DND-41 (cell line): ENCODE results near the gene PRKAG2.

Source experiments
- ATAC-seq: fragments of 200-7000 bp; cut with Tn5 transposase; 3 replicates; pipeline ENCODE4 v1.9.1; 2021; ENCODE audit warnings: low read depth; ENCODE audit not compliant: insufficient read depth
- DNase-seq: peaks from one replicate; pipeline ENCODE4 v3.0.0-alpha.2; 2020
- H2AFZ ChIP-seq: 2 replicates; pipeline ENCODE4 v1.6.0; 2012; ENCODE audit warnings: low read depth, low read length
- H3K27ac ChIP-seq: 2 replicates; pipeline ENCODE4 v1.5.1; 2012; ENCODE audit warnings: low read length, inconsistent platforms
- H3K27me3 ChIP-seq: fragments of 200-600 bp; sonication (generic); 2 replicates; pipeline ENCODE4 v1.6.0; 2012; ENCODE audit warnings: low read length, mild to moderate bottlenecking, inconsistent platforms; ENCODE audit not compliant: insufficient read depth, poor library complexity
- H3K36me3 ChIP-seq: 2 replicates; pipeline ENCODE4 v1.5.1; 2012; ENCODE audit warnings: low read length, inconsistent platforms; ENCODE audit not compliant: insufficient read depth
- H3K4me1 ChIP-seq: 2 replicates; pipeline ENCODE4 v1.5.1; 2012; ENCODE audit warnings: mild to moderate bottlenecking, low read length; ENCODE audit not compliant: insufficient read depth
- H3K4me2 ChIP-seq: 2 replicates; pipeline ENCODE4 v1.6.0; 2012; ENCODE audit warnings: mild to moderate bottlenecking, moderate library complexity, low read length, inconsistent platforms; ENCODE audit not compliant: insufficient read depth
- H3K4me3 ChIP-seq, 2 experiments: fragments of 200-600 bp in 1 of 2; shearing (Covaris generic) in 1 of 2; 2 replicates each; pipeline ENCODE4 v1.5.1; 2012 to 2016; ENCODE audit warnings: inconsistent platforms in 2 of 2, low read length in 2 of 2, mild to moderate bottlenecking in 2 of 2, low read depth in 1 of 2, moderate library complexity in 1 of 2
- H3K79me2 ChIP-seq: 2 replicates; pipeline ENCODE4 v1.6.0; 2012; ENCODE audit warnings: low read length, inconsistent platforms; ENCODE audit not compliant: insufficient read depth
- H3K9ac ChIP-seq: 2 replicates; pipeline ENCODE4 v1.6.0; 2012; ENCODE audit warnings: low read depth, mild to moderate bottlenecking, inconsistent platforms, low read length, moderate library complexity
- H3K9me3 ChIP-seq: 2 replicates; pipeline ENCODE4 v1.5.1; 2012; ENCODE audit warnings: low read length, moderate library complexity, mild to moderate bottlenecking, inconsistent platforms; ENCODE audit not compliant: insufficient read depth, severe bottlenecking
- H4K20me1 ChIP-seq: 2 replicates; pipeline ENCODE4 v1.6.0; 2012; ENCODE audit warnings: low read length; ENCODE audit not compliant: insufficient read depth
- CTCF ChIP-seq: IDR thresholded peaks from 2 replicates; pipeline ENCODE4 v1.5.1; 2012; ENCODE audit warnings: borderline replicate concordance, low read length, moderate library complexity, mild to moderate bottlenecking; ENCODE audit not compliant: poor library complexity, severe bottlenecking; ENCODE audit errors: extremely low read depth
- EZH2 ChIP-seq: IDR thresholded peaks from 3 replicates; pipeline ENCODE4 v1.6.1; 2012; ENCODE audit warnings: borderline replicate concordance, low read depth, mild to moderate bottlenecking, moderate library complexity, low read length, inconsistent platforms; ENCODE audit not compliant: severe bottlenecking

Gene PRKAG2

GRCh38 chr7:151541709-151542499 is 335.0 kb downstream of the PRKAG2 start:
- Histone ChIP-seq H3K4me3 (no peak overlapping the region), H3K9ac (no peak overlapping the region), H4K20me1 (no peaks in the 10 kb centered on the region), H3K27ac (no peak overlapping the region), H3K9me3 (no peaks in the 10 kb centered on the region), H2AFZ (no peak overlapping the region), H3K27me3 (peaks cover 17% of the 10 kb centered on the region), H3K4me1 (no peaks in the 10 kb centered on the region), H3K36me3 (no peaks in the 10 kb centered on the region), H3K79me2 (no peaks in the 10 kb centered on the region), H3K4me2 (no peak overlapping the region)
- no peak for ATAC-seq
- no peak for DNase-seq
- TF ChIP-seq EZH2 = no peak
- TF ChIP-seq CTCF = no peak

- no peaks in the 10 kb centered on the region for H4K20me1 ChIP-seq
- no peak for ATAC-seq
These were observed 336.8 kb downstream of the PRKAG2 start for GRCh38 chr7:151540146-151540545.

GRCh38 chr7:151539088-151539671 is 337.7 kb downstream of the PRKAG2 start:
- Histone ChIP-seq H3K36me3 (no peaks in the 10 kb centered on the region), H3K9me3 (no peaks in the 10 kb centered on the region), H3K4me2 (no peak overlapping the region), H3K4me3 (no peak overlapping the region), H3K27me3 (peaks cover 13% of the 10 kb centered on the region), H3K27ac (no peak overlapping the region), H3K79me2 (no peaks in the 10 kb centered on the region), H3K9ac (no peak overlapping the region), H3K4me1 (no peaks in the 10 kb centered on the region), H4K20me1 (no peaks in the 10 kb centered on the region), H2AFZ (no peak overlapping the region)
- ATAC-seq (no peak), DNase-seq (no peak)
- TF ChIP-seq CTCF (no peak), EZH2 (no peak)

More at GRCh38 chr7:151540146-151540545, 336.8 kb downstream of the PRKAG2 start:
- Histone ChIP-seq H3K4me3 (no peak overlapping the region), H3K9ac (no peak overlapping the region), H3K27ac (no peak overlapping the region), H3K36me3 (no peaks in the 10 kb centered on the region), H3K27me3 (peaks cover 13% of the 10 kb centered on the region), H3K79me2 (no peaks in the 10 kb centered on the region), H2AFZ (no peak overlapping the region), H3K4me2 (no peak overlapping the region), H3K9me3 (no peaks in the 10 kb centered on the region), H3K4me1 (no peaks in the 10 kb centered on the region)
- no peak for TF ChIP-seq EZH2
- TF ChIP-seq CTCF = no peak
- no peak for DNase-seq
